22Rv1 (cell line): ENCODE data around the gene ICA1.

ENCODE experiments used
- ZFX ChIP-seq: fragments of 450-650 bp; IDR thresholded peaks from 2 replicates; pipeline ENCODE4 v1.6.1; 2017; ENCODE audit warnings: antibody characterized with exemption, borderline replicate concordance
- TF ChIP-seq, protein P1 (sequence below): fragments of 450-650 bp; IDR thresholded peaks from 2 replicates; pipeline ENCODE4 v1.5.1; 2017; ENCODE audit warnings: mild to moderate bottlenecking

DNA sequence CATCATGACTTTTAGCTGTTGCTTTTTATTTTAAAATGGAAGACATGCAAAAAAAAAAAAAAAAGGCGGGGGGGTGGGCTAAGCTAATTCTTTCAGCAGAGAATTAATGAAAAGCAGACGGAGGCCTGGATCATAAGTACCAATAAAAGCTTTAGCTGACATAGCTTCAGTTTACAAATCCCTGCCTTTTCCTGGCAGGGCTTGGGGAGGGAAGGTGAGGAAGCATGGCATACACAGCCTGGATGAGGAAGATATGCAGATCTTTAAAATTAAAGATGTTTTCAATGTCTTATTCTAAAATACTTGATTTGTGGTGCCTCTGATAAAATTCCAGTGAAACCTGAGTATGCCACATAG lies 57.0 kb downstream of the ICA1 start:
- TF ChIP-seq, protein P1, sequence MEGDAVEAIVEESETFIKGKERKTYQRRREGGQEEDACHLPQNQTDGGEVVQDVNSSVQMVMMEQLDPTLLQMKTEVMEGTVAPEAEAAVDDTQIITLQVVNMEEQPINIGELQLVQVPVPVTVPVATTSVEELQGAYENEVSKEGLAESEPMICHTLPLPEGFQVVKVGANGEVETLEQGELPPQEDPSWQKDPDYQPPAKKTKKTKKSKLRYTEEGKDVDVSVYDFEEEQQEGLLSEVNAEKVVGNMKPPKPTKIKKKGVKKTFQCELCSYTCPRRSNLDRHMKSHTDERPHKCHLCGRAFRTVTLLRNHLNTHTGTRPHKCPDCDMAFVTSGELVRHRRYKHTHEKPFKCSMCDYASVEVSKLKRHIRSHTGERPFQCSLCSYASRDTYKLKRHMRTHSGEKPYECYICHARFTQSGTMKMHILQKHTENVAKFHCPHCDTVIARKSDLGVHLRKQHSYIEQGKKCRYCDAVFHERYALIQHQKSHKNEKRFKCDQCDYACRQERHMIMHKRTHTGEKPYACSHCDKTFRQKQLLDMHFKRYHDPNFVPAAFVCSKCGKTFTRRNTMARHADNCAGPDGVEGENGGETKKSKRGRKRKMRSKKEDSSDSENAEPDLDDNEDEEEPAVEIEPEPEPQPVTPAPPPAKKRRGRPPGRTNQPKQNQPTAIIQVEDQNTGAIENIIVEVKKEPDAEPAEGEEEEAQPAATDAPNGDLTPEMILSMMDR, result no peak
- no peak for TF ChIP-seq ZFX
